ENCODE results near the gene NFIA.

DNA sequence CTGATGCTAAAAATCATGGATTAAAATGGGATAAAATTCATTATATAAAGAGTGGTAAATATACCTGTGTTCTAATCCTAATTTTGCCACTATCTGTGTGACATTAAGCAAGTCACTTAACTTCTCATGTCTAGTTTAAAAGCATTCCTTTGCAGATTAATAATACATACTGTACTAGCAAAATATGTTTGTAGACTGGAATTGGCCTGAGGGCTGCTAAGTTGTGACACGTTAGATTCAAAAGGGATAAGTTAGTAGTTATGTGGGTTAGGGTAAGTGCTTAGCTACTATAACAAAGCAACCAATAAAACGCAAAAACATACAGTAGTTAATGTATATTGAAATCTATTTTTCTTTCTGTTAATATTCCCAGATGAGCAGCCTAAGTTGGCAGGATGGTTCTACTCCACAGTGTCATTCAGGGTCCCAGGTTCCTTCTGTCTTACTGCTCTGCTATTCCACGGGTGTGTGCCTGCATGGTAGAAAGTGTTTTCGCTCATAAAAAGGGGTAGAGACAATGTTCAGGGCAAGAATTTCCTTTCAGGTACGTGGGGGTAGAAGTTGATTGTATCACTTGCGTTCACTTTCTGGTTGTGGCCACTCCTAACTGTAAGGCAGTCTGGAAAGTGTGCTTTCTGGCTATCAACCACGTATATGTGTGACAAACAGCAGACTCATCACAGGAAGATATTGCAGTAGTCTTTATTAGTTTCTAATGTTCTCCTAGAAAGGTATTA, 239.8 kb downstream of the NFIA start:
- TF ChIP-seq, protein P1, sequence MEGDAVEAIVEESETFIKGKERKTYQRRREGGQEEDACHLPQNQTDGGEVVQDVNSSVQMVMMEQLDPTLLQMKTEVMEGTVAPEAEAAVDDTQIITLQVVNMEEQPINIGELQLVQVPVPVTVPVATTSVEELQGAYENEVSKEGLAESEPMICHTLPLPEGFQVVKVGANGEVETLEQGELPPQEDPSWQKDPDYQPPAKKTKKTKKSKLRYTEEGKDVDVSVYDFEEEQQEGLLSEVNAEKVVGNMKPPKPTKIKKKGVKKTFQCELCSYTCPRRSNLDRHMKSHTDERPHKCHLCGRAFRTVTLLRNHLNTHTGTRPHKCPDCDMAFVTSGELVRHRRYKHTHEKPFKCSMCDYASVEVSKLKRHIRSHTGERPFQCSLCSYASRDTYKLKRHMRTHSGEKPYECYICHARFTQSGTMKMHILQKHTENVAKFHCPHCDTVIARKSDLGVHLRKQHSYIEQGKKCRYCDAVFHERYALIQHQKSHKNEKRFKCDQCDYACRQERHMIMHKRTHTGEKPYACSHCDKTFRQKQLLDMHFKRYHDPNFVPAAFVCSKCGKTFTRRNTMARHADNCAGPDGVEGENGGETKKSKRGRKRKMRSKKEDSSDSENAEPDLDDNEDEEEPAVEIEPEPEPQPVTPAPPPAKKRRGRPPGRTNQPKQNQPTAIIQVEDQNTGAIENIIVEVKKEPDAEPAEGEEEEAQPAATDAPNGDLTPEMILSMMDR (IDR thresholded peaks at IDR 0.05) = no peak
- no peak for TF ChIP-seq POLR2AphosphoS5 (IDR thresholded peaks at IDR 0.05)

All from esophagus muscularis mucosa (tissue), 3 donors.